Left lung (tissue), 10 donors: Measurements from ENCODE around the gene MFNG. TPM values are rescaled to one million over a fixed set of nuclear protein-coding genes. Genes with fewer than 3 reads are reported as not detected.

Experiments used
- ATAC-seq: fragments of 200-7000 bp; cut with Tn5 transposase; one replicate; pipeline ENCODE4 v1.9.1; 2020; ENCODE audit warnings: moderate library complexity
- DNase-seq, 4 donors: peaks; one replicate each; pipeline ENCODE4 v3.0.0-alpha.2; 2013 to 2020
- H3K27ac ChIP-seq, 2 donors: fragments of 200-600 bp; sonication (generic) in 1 of 2; one replicate each; pipeline versions ENCODE4 v1.5.0 to v1.8.0; 2020 to 2021
- H3K27me3 ChIP-seq, 2 donors: fragments of 200-600 bp; sonication (generic) in 1 of 2; one replicate each; pipeline versions ENCODE4 v1.5.0 to v1.8.0; 2020 to 2021
- H3K36me3 ChIP-seq, 2 donors: fragments of 200-600 bp; sonication (generic) in 1 of 2; one replicate each; pipeline versions ENCODE4 v1.5.0 to v1.8.0; 2020 to 2021
- H3K4me1 ChIP-seq, 2 donors: fragments of 200-600 bp; one replicate each; pipeline ENCODE4 v1.8.0; 2021
- H3K4me3 ChIP-seq, 2 donors: fragments of 200-600 bp; sonication (generic) in 1 of 2; one replicate each; pipeline versions ENCODE4 v1.5.0 to v1.8.0; 2020 to 2021; ENCODE audit warnings: mild to moderate bottlenecking in 1 of 2
- H3K9me3 ChIP-seq, 2 donors: fragments of 200-600 bp; sonication (generic) in 1 of 2; one replicate each; pipeline versions ENCODE4 v1.5.0 to v1.8.0; 2020 to 2021
- CTCF ChIP-seq, 2 donors: fragments of 200-600 bp; sonication (generic) in 1 of 2; IDR thresholded peaks; one replicate each; pipeline versions ENCODE4 v1.5.0 to v1.8.0; 2021; ENCODE audit warnings: antibody characterized with exemption in 2 of 2
- intact Hi-C, 2 donors: fragments of 100-400 bp; cut with DNase I; formaldehyde crosslinking; loops; one replicate each; pipeline versions ENCODE4 v1.11.2 to v1.14.2; 2022
- polyA plus RNA-seq, 6 donors: library from polyadenylated mRNA; unstranded; fragments of 120-200 nt; gene quantifications; one replicate each; pipeline ENCODE4 v1.2.1, GENCODE V29; 2013; ENCODE audit not compliant: insufficient read length in 6 of 6
- total RNA-seq, 2 donors: library from RNA; stranded (reverse); fragmentation: NEBNext Ultra II Directional; extraction: Animal tissue kit (Norgen Biotek cat#: 25700); gene quantifications; one replicate each; pipeline ENCODE4 v1.2.1, GENCODE V29; 2021
- donor health status: DM: no; HTN: yes; CAD: no.
- donor health status: DM: no; HTN: no; CAD: no.

The MFNG gene
- total and polyA plus RNA-seq, 8 donors = 17.7 to 46.4 (median 22.3) TPM

- ATAC-seq (no peak), DNase-seq (no peak)
- Histone ChIP-seq H3K27me3 (no peaks in the 10 kb centered on the region), H3K36me3 (peaks cover 0 to 44% of the 10 kb centered on the region in 2 donors), H3K27ac (no peak overlapping the region), H3K4me1 (peaks cover 10 to 38% of the 10 kb centered on the region in 2 donors), H3K4me3 (no peak overlapping the region), H3K9me3 (no peaks in the 10 kb centered on the region)
- no peak for TF ChIP-seq CTCF (IDR thresholded peaks at IDR 0.05)
- intact Hi-C loops = no loop called here
Observed at GRCh38 chr22:37480387-37481346, 5.5 kb downstream of the MFNG start.

- ATAC-seq (no peak), DNase-seq (no peak)
- Histone ChIP-seq H3K36me3 (peaks cover 0 to 58% of the 10 kb centered on the region in 2 donors), H3K9me3 (no peaks in the 10 kb centered on the region), H3K4me3 (no peak overlapping the region), H3K27me3 (no peaks in the 10 kb centered on the region), H3K4me1 (peaks cover 10 to 25% of the 10 kb centered on the region in 2 donors), H3K27ac (no peak overlapping the region)
- intact Hi-C loops = no loop called here
- TF ChIP-seq CTCF (IDR thresholded peaks at IDR 0.05) = no peak
Observed at GRCh38 chr22:37479196-37479595, 7.0 kb downstream of the MFNG start.

DNA sequence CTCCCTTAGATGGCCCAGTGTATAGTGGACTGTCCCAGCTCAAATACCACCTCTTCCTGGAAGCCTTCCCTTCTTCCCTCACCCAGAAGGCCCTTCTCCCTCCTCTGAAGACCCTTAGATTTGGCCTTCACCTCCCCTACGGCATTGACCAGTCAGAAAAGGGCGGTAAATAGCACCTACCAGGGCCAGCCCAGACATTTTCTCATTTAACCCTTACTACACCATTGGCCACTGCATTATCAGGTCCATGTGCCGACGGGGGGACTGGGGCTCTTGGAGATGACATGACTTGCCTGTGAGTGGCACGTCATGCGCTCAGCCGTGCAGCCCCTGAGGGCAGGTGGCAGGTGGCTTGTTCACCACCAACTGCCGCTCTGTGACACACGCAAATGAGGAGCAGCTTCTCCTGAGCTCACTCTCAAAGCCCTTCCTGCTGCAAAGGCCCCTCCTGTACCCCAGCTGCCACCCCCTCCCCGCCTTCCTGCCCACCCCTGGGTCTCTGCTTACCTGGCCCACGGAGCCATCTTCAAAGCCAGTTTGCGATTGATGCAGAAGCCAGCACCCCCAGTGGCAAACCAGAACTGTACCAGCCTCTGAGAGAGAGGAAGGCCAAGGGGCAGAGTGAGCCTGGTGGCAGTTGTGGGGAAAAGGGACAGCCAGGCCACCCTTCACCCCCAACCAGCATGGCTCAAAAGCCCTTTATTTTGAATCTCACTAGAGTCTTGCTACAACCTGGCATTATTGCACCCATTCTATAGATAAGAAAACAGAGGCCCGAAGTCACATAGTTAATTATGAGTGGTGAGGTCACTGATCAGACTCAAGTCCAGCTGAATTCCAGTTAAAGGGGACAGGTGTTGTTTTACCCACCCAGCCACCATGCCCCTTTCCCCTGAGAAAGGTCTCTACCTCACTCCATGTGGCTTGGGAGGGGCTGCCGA, 9.5 kb downstream of the MFNG start:
- ATAC-seq = no peak
- intact Hi-C loops = no loop called here

GRCh38 chr22:37474447-37475090, 11.6 kb downstream of the MFNG start:
- H3K36me3 ChIP-seq = peaks cover 0 to 78% of the 10 kb centered on the region in 2 donors
- H3K4me3 ChIP-seq = no peak overlapping the region
- no peaks in the 10 kb centered on the region for H3K9me3 ChIP-seq
- no peak for TF ChIP-seq CTCF (IDR thresholded peaks at IDR 0.05)
- H3K27me3 ChIP-seq = peaks cover 0 to 5% of the 10 kb centered on the region in 2 donors
- H3K27ac ChIP-seq = no peak overlapping the region
- intact Hi-C loops = no loop called here
- peak in 1 of 4 donors; percentile 31 for DNase-seq
- ATAC-seq = no peak
- no peaks in the 10 kb centered on the region for H3K4me1 ChIP-seq

More for the DNA sequence above, 9.5 kb downstream of the MFNG start:
- Histone ChIP-seq H3K9me3 (no peaks in the 10 kb centered on the region), H3K4me1 (peaks cover 0 to 2% of the 10 kb centered on the region in 2 donors), H3K36me3 (peaks cover 0 to 68% of the 10 kb centered on the region in 2 donors), H3K27me3 (peaks cover 0 to 5% of the 10 kb centered on the region in 2 donors), H3K27ac (no peak overlapping the region), H3K4me3 (no peak overlapping the region)
- DNase-seq = no peak
- TF ChIP-seq CTCF (IDR thresholded peaks at IDR 0.05) = no peak
